SK-N-SH treated with all-trans-retinoic acid at 6 μM for 48 hours (cell line): ENCODE data around the gene CDKN2AIPNL.

Experiments
- RARB ChIP-seq: fragments of 250-450 bp; sonication (Bioruptor Pico); IDR thresholded peaks from 2 replicates; pipeline ENCODE4 v1.8.0; 2021; ENCODE audit warnings: mild to moderate bottlenecking, moderate library complexity
- SNAI2 ChIP-seq: fragments of 250-450 bp; sonication (Bioruptor Pico); IDR thresholded peaks from 2 replicates; pipeline ENCODE4 v1.5.0; 2020; ENCODE audit warnings: mild to moderate bottlenecking, moderate library complexity
- ZFP30 ChIP-seq: fragments of 450-650 bp; formaldehyde crosslinking; IDR thresholded peaks from 2 replicates; pipeline ENCODE4 v1.5.0; 2022; ENCODE audit warnings: mild to moderate bottlenecking, moderate library complexity

- TF ChIP-seq SNAI2 (CRISPR knock-in tag) (no peak), ZFP30 (CRISPR knock-in tag) (no peak), RARB (CRISPR knock-in tag) (no peak)
These were observed 48.9 kb upstream of the CDKN2AIPNL start for GRCh38 chr5:134460551-134460950.
